ENCODE measurements around the gene VIL1. TPM values are rescaled to one million over a fixed set of nuclear protein-coding genes. Genes with fewer than 3 reads are reported as not detected.

Gene VIL1
- total and polyA plus RNA-seq, 2 of the 13 experiments (the other 11 are each of a cell fraction or from before 2014, with no cell fraction given), result 287 to 301 TPM

DNA sequence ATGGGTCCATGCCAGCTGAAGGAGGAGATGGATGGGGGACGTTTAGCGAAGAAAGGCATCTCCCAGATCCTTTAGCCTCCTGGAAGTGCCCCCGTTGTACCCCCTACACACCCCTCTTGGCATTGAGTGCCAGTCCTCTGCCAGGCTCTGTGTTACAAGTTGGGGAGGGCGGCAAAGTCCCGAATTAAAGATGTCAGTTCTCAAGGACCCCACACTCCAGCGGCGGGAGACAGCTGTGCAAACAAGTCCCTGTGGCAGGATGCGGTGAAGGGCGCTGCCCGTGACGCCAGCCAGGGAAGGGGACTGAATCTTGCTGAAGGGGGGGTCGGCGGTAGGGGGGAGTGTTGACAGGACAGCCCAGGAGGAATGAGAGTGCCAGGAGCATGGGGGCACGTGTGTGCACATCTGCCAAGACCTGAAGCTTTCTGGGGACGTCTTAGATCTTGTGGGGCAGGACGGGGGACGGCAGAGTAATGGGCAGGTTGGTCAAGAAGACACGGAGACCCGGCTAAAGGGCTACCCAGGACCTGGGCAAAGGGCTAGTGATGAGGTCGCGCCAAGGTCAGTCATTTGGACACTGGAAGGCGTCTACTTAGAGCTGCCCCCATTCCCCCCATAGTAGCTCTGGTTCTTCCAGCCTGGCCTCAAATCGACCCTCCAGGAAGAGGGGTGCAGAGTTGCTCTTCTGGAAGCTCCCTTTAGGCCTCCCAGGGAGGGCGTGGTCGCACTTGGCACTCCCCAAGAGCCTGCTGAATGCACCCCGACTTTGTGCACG, 22.0 kb upstream of the VIL1 start (continued):
- TF ChIP-seq SMC3 (IDR thresholded peaks at IDR 0.05; ENCODE audit: low read length) (no peak), IRF9 (CRISPR knock-in tag; IDR thresholded peaks at IDR 0.05; ENCODE audit: borderline replicate concordance) (no peak; the same call in 1 of the 2 replicates), HNRNPLL (IDR thresholded peaks at IDR 0.05; ENCODE audit: low read depth, low read length, poor library complexity, severe bottlenecking) (no peak), ZBTB10 (CRISPR knock-in tag; IDR thresholded peaks at IDR 0.05; ENCODE audit: borderline replicate concordance) (peak; percentile 83; the same call in 1 of the 2 replicates), ZNF775 (CRISPR knock-in tag; IDR thresholded peaks at IDR 0.05; ENCODE audit: borderline replicate concordance) (no peak), ZNF768 (CRISPR knock-in tag; IDR thresholded peaks at IDR 0.05) (no peak), KDM1A (CRISPR knock-in tag; IDR thresholded peaks at IDR 0.05) (0 out of 2 replicates have a peak, but pooled peaks have one; percentile 16), SAP130 (CRISPR knock-in tag; IDR thresholded peaks at IDR 0.05; ENCODE audit: low read depth) (peak; percentile 62; the same call in 1 of the 2 replicates), CREB1 (IDR thresholded peaks at IDR 0.05) (0 out of 2 replicates have a peak, but pooled peaks have one; percentile 30), CREB1 (CRISPR knock-in tag; IDR thresholded peaks at IDR 0.05) (no peak), EZH2 (conservative IDR thresholded peaks at IDR 0.05; ENCODE audit: low read depth, low read length) (no peak), POLR2G (IDR thresholded peaks at IDR 0.05; ENCODE audit: low read depth, low read length) (peak; percentile 42), CC2D1A (CRISPR knock-in tag; IDR thresholded peaks at IDR 0.05) (no peak), ZNF20 (CRISPR knock-in tag; IDR thresholded peaks at IDR 0.05) (peak; percentile 80), FOXA1 (IDR thresholded peaks at IDR 0.05) (no peak), FOXA1 (CRISPR knock-in tag; IDR thresholded peaks at IDR 0.05) (peak; percentile 91), NFKB2 (CRISPR knock-in tag; IDR thresholded peaks at IDR 0.05; ENCODE audit: borderline replicate concordance) (no peak), ZNF124 (CRISPR knock-in tag; IDR thresholded peaks at IDR 0.05) (peak; percentile 3; the same call in 1 of the 2 replicates), BHLHE40 (IDR thresholded peaks at IDR 0.05; ENCODE audit: low read length) (0 out of 2 replicates have a peak, but pooled peaks have one; percentile 36), ZNF772 (CRISPR knock-in tag; IDR thresholded peaks at IDR 0.05) (peak; percentile 27), MLX (CRISPR knock-in tag; IDR thresholded peaks at IDR 0.05) (peak; percentile 2; the same call in 1 of the 2 replicates)
- TF ChIP-seq, protein P1, sequence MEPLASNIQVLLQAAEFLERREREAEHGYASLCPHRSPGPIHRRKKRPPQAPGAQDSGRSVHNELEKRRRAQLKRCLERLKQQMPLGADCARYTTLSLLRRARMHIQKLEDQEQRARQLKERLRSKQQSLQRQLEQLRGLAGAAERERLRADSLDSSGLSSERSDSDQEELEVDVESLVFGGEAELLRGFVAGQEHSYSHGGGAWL (CRISPR knock-in tag; IDR thresholded peaks at IDR 0.05), result peak; percentile 64; the same call in 1 of the 2 replicates
- TF ChIP-seq, protein P2, sequence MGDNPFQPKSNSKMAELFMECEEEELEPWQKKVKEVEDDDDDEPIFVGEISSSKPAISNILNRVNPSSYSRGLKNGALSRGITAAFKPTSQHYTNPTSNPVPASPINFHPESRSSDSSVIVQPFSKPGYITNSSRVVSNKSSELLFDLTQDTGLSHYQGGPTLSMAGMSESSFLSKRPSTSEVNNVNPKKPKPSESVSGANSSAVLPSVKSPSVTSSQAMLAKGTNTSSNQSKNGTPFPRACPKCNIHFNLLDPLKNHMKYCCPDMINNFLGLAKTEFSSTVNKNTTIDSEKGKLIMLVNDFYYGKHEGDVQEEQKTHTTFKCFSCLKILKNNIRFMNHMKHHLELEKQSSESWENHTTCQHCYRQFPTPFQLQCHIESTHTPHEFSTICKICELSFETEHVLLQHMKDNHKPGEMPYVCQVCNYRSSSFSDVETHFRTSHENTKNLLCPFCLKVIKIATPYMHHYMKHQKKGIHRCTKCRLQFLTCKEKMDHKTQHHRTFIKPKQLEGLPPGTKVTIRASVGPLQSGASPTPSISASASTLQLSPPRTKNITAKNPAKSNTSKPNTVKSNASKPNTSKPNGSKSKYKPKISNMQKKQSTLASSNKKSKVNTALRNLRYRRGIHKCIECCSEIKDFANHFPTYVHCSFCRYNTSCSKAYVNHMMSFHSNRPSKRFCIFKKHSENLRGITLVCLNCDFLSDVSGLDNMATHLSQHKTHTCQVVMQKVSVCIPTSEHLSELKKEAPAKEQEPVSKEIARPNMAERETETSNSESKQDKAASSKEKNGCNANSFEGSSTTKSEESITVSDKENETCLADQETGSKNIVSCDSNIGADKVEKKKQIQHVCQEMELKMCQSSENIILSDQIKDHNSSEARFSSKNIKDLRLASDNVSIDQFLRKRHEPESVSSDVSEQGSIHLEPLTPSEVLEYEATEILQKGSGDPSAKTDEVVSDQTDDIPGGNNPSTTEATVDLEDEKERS (CRISPR knock-in tag; IDR thresholded peaks at IDR 0.05), result no peak

Data from HepG2 (cell line).